Mucosa of descending colon (tissue), 3 donors: ENCODE measurements around the gene ZNF618. TPM values are rescaled to one million over a fixed set of nuclear protein-coding genes. Genes with fewer than 3 reads are reported as not detected.

Experiments
- ATAC-seq: fragments of 200-7000 bp; cut with Tn5 transposase; one replicate; pipeline ENCODE4 v1.9.1; 2020; ENCODE audit warnings: mild to moderate bottlenecking, moderate library complexity
- DNase-seq, 3 donors: peaks; one replicate each; pipeline ENCODE4 v3.0.0-alpha.2; 2020
- H3K36me3 ChIP-seq: fragments of 200-600 bp; one replicate; pipeline ENCODE4 v1.8.0; 2021; ENCODE audit warnings: low read depth, mild to moderate bottlenecking
- H3K4me1 ChIP-seq: fragments of 200-600 bp; one replicate; pipeline ENCODE4 v1.8.0; 2021; ENCODE audit warnings: low read depth, mild to moderate bottlenecking
- H3K4me3 ChIP-seq: fragments of 200-600 bp; one replicate; pipeline ENCODE4 v1.8.0; 2021; ENCODE audit warnings: mild to moderate bottlenecking
- H3K9me3 ChIP-seq: fragments of 200-600 bp; one replicate; pipeline ENCODE4 v1.8.0; 2021; ENCODE audit warnings: mild to moderate bottlenecking
- intact Hi-C, 2 donors: fragments of 100-400 bp; cut with DNase I in 1 of 2; cut with micrococcal nuclease in 1 of 2; formaldehyde crosslinking; loops; one replicate each; pipeline versions ENCODE4 v1.11.0 to v1.11.1; 2022; cut with DNase I, micrococcal nuclease
- total RNA-seq, 3 donors: library from RNA; stranded (reverse); fragmentation: NEBNext Ultra II Directional in 2 of 3; extraction: Animal tissue kit (Norgen Biotek cat#: 25700) in 2 of 3; gene quantifications; one replicate each; pipeline versions ENCODE4 v1.2.1 to v1.2.4, GENCODE V29; 2021 to 2023
- TF ChIP-seq, protein P1 (sequence below): fragments of 200-600 bp; IDR thresholded peaks from one replicate; pipeline ENCODE4 v1.8.0; 2022; ENCODE audit warnings: antibody characterized with exemption, mild to moderate bottlenecking
- donor health status: DM: no; HTN: no; CAD: no; lungs with moderate emphysema.
- donor health status: DM: no; HTN: no; CAD: no.
- donor health status: DM: no; HTN: yes; CAD: no.

The ZNF618 gene
- total RNA-seq, 3 donors from 2014 or later = 2.7 to 6.2 (median 3.7) TPM

DNA sequence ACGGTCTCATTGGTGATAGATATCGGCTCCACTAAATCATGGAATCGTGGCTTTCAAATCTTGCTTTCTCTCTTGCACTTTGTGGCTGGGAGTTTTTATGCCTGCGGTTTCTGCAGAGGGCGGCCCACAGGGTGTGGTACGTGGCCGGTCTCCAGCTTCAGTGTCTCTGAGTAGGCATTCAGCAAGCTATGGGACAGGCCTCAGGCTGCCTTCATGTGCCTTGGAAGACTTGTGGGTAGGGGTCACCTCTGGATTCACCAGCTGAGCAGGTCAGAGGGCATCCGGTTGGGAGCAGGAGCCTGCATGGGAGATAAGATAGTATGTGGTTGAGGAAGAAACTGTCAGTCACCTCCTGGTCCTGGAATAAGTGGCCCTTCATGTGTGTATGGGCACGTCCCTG, 154.3 kb downstream of the ZNF618 start:
- intact Hi-C loops = no loop called here
- Histone ChIP-seq H3K4me1 (no peaks in the 10 kb centered on the region), H3K9me3 (no peaks in the 10 kb centered on the region), H3K36me3 (no peaks in the 10 kb centered on the region), H3K4me3 (no peak overlapping the region)
- ATAC-seq (peak; percentile 24), DNase-seq (peak in 1 of 3 donors; percentile 14)
- TF ChIP-seq, protein P1, sequence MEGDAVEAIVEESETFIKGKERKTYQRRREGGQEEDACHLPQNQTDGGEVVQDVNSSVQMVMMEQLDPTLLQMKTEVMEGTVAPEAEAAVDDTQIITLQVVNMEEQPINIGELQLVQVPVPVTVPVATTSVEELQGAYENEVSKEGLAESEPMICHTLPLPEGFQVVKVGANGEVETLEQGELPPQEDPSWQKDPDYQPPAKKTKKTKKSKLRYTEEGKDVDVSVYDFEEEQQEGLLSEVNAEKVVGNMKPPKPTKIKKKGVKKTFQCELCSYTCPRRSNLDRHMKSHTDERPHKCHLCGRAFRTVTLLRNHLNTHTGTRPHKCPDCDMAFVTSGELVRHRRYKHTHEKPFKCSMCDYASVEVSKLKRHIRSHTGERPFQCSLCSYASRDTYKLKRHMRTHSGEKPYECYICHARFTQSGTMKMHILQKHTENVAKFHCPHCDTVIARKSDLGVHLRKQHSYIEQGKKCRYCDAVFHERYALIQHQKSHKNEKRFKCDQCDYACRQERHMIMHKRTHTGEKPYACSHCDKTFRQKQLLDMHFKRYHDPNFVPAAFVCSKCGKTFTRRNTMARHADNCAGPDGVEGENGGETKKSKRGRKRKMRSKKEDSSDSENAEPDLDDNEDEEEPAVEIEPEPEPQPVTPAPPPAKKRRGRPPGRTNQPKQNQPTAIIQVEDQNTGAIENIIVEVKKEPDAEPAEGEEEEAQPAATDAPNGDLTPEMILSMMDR = no peak

DNA sequence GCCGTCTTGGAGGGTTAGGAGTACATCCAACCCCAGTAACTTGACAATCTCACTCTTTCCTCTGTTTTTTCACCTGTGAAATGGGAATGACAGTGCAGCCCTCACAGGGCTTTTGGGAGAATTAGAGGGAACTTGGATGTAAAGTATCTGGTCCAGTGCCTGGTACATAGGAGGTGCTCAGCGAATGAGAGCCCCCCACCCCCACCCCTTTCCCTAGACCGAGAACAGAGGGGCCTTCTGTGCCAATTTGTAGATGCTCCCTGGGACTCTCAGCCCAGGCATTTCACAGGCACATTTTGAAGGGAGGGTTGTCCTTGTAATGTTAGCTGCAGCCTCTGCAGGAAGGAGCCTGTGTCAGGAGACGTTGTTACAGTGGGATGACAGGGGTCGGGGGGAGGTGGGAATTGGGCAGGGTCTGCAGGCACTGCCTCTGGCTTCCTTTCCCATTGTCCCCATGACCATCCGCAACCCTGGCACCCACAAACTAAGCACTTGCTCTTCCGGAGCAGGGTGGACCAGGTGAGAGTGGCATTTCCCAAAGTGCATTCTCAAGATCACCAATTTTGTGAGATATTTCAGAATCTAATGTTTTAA, 155.0 kb downstream of the ZNF618 start:
- intact Hi-C loops = no loop called here
- ATAC-seq (no peak), DNase-seq (no peak)
- no peaks in the 10 kb centered on the region for H3K9me3 ChIP-seq
- no peaks in the 10 kb centered on the region for H3K4me1 ChIP-seq
- H3K36me3 ChIP-seq = no peaks in the 10 kb centered on the region
- TF ChIP-seq, protein P1 = no peak
- H3K4me3 ChIP-seq = no peak overlapping the region

DNA sequence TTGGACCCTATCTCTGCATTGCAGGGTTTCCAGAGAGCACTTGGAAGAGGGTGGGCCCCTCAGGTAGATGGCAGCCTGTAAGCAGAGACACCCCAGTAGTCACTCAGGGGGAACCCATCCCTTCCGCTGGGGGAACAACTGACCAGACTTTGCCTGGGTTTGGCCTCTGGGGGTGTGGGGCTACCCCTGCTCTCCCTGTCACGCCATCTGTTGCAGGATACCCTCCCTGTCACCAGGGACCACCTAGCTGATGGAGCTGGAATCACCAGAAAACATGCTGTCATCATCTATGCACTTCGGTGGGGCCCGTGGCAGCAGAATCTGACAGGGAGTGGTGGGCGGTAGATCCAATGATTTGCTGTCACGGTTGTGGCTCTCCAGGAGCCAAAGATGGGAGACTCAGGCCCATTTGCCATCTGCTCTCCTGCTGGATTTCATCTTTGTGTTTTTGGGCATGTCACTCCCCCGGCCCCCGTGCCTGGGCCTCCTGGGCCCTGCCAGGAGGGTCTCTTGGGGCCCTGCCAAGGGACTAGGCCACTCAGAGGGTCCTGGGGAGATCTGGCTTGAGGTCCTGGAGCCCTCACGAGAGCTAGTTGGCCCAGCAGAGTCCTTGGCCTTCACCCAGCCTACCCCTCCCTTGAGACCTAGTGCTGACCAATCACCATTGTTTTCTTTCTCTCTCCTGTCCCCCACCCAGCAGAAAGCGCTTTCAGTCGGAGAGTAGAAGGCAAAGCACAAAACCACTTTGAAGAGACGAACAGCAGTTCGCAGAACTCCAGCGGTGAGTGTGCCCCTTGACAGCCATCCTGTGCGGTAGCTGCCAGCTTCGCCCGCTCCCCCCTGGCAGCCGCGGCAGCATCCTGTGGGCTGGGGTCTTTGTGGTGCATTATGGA, 156.1 kb downstream of the ZNF618 start:
- no peak for ATAC-seq
- DNase-seq = no peak
- Histone ChIP-seq H3K4me1 (no peaks in the 10 kb centered on the region), H3K9me3 (no peaks in the 10 kb centered on the region), H3K36me3 (no peaks in the 10 kb centered on the region), H3K4me3 (no peak overlapping the region)
- TF ChIP-seq, protein P1 = no peak
- intact Hi-C loops = no loop called here

DNA sequence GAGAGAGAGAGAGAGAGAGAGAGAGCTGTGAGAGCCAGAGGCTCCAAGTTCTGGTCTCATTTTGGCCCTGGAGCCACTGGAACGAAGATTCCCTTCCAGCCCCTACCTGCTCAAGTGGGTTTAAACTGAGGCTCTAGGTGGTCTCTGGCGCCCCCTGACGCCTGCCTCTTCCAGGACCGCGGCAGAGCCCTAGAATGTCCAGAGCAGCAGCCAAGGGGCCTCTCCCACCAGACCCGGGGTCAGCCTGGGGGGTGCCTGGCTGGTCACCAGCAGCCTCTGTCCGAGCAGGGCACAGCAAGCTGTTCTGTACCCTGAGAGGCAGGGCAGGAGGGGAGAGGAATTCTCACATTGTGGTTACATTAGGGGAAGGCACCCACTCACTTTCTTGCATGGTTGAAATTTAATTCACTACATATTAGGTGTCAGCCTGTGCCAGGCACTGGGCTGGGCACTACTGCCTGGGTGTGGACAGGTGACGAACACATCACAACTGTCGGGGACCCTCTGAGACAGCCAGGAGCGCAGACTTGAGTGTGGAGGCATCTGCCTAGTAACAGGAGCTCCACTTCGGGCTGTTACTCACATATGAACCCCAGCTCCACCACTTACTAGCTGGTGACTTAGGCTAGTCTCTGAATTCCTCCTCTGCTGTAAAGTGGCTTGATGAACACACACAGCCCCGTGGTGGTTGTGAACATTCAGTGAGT, 157.4 kb downstream of the ZNF618 start:
- Histone ChIP-seq H3K36me3 (no peaks in the 10 kb centered on the region), H3K9me3 (no peaks in the 10 kb centered on the region), H3K4me1 (no peaks in the 10 kb centered on the region), H3K4me3 (no peak overlapping the region)
- DNase-seq = peak in 2 of 3 donors; percentile 36 to 48
- TF ChIP-seq, protein P1 = no peak
- no peak for ATAC-seq
- intact Hi-C loops = no loop called here

DNA sequence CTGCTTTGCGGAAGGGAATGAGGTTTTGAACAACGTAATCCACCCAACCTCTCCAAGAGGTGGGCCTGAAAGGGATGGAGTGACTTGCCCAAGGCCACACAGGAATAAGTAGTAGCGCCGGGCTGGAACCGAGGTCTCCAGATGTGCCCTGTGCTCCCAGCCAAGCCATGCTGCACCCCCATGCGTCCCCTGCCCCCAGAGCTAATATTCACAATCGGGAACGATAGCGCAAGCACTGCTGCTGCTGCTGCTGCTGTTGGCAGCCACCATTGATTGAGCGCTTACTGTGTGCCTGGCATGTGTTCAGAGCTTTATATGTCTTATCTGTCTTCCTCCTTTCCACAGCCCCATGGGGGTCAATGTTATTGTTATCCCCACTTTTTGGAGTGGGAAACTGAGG, 158.1 kb downstream of the ZNF618 start:
- TF ChIP-seq, protein P1 = no peak
- ATAC-seq (no peak), DNase-seq (no peak)
- no peaks in the 10 kb centered on the region for H3K9me3 ChIP-seq
- no peaks in the 10 kb centered on the region for H3K36me3 ChIP-seq
- H3K4me3 ChIP-seq = no peak overlapping the region
- intact Hi-C loops = no loop called here
- H3K4me1 ChIP-seq = no peaks in the 10 kb centered on the region
